Non-pigmented ciliary epithelial cell (primary cell): ENCODE measurements around the gene ERCC6.

Source experiments
- DNase-seq: peaks from one replicate; pipeline ENCODE4 v3.0.0-alpha.2; 2010; ENCODE audit warnings: low read depth

Gene ERCC6

DNA sequence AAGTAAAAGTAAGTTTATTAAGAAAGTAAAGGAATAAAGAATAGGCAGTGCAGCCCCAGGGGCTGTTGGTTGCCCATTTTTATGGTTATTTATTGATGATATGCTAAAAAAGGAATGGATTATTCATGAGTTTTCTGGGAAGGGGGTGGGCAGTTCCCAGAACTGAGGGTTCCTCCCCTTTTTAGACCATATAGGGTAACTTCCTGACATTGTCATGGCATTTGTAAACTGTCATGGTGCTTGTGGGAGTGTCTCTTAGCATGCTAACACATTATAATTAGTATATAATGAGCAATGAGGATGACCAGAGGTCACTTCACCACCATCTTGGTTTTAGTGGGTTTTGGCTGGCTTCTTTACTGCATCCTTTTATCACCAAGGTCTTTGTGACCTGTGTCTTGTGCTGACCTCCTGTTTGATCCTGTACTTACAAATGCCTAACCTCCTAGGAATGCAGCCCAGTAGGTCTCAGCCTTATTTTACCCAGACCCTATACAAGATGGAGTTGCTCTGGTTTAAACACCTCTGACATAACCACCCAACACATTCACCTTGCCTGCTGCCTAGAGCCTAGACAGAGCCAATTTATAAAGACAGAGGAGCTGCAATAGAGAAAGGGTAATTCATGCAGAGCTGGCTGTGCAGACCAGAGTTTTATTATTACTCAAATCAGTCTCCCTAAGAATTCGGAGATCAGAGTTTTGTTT, 10.9 kb upstream of the ERCC6 start:
- no peak for DNase-seq

DNA sequence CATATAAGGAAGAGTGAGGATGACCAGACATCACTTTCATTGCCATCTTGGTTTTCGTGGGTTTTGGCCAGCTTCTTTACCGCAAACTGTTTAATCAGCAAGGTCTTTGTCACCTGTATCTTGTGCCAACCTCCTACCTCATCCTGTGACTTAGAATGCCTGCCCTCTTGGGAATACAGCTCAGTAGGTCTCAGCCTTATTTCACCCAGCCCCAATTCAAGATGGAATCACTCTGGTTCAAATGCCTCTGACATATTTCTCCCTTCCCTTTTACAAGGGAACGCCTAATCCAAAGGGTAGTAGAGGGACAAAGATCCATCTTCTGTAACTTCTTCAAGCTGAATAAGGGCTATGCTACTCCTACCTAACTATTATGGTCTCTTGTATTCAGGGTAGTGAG, 4.7 kb upstream of the ERCC6 start:
- no peak for DNase-seq

DNA sequence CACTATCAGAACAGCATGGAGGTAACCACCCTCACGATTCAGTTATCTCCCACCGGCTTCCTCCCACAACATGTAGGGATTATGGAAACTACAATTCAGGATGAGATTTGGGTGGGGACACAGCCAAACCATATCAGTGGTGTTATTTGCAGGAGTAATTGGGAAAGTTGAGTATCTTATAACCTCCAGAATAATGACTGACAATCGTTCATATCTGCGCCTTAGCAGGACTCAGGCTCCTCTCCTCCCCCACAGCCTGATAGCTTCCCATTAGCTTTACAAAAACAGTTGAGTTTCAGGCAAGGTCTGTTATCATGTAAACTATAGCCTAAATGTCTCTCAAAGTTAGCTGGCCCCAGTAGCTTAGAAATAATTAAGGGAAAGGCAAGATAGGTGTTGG, 3.4 kb upstream of the ERCC6 start:
- DNase-seq = no peak

DNA sequence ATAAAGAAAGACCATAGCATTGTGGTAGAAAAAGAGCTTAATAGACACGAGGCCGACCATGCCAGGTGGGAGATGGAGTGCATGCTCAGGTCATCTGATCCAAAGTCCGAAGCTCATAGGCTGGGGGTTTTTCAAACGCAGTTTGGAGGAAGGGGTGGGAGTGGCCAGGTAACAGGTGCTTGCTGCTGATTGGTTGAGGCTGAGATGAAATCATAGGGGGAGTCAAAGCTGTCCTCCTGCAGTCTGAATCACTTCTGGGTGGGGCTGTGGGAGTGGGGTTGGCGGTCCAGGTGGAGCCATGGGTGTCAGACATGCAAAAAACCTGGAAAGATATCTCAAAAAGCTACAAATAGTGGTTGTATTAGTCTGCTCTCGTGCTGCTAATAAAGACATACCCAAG, 2.8 kb upstream of the ERCC6 start:
- no peak for DNase-seq

DNA sequence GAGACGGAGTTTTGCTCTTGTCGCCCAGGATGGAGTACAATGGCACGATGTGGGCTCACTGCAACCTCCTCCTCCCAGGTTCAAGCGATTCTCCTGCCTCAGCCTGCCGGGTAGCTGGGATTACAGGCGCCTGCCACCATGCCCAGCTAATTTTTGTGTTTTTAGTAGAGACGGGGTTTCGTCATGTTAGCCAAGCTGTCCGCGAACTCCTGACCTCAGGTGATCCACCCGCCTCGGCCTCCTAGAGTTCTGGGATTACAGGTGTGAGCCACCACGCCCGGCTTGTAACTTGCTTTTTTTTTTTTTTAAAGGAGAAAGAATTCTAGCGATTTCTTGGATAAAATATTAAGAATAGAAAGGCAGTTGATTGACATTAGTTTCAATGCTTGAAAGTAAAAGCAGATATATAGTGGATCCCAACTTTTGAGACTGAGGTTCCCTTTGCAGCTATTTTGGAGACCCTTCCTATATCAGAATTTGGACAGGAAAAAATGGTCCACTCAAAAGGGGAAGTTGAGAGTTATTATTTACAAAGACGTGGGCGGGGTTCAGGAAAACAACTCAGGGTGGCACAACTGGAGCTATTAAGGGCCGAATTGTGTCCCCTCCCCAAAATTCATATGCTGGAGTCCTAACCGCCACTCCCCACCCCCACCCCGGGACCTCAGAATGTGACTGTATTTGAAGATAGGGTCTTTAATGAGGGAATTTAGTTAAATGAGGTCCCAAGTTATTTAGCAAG, 1.3 kb upstream of the ERCC6 start:
- no peak for DNase-seq

DNA sequence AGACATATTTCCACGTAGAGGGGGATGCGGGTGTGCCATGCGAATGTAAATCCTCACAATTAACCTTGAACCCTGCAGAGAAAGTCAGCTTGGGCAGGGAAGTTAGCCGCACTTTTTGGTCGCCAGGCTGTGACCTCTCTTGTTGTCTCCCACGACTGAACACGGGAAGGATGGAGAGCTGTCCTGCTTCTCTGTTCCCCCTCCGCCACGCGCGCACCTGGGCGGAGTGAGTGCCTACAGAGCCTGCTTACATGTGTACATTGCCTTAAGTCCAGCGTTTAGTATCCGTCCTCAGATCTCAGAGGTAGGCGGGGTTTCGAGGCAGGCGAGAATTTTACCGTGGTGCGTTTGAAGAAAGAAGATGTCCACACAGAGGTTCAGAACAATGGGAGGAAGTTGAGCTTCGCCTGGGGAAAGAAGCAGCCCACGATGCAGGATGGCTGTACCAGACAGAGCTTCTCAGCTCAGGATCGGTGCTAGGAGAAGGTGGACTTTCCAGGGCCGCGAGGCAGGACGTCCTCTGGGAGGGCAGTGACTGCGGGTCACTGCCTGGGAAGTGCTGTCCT, 482 bp upstream of the ERCC6 start:
- no peak for DNase-seq

DNA sequence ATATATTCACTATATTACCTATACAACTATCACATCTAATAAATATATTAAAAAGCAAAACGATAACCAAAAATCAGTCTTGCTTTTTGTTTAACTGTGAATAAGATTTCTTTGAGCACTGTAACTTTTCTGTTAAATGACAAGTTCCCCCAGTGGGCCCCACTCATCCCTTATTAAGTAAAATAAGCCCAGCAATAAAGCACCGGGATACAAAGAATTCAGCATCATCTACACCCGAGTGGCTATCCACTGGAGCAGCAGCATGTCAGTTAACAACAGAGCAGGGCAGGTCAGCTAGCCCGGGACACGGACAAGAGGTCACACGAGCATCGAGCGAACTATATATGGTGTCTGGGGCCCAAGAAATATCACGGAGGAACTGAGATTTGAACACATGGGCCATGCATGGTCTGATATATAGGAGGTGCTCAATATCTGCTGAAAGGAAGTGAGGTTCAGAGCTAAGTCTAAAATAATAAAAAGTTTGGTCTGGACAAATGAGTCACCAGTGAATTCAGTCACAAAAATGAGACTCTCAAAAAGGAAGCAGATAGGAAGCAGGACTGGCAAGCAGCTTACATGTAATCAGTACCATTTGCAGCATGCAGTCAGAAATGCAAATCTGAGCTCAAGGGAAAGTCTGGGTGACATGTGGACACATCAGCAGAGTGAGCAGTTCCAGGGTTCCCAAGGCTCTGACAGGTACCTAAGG, 4.1 kb downstream of the ERCC6 start:
- DNase-seq = peak; percentile 71

DNA sequence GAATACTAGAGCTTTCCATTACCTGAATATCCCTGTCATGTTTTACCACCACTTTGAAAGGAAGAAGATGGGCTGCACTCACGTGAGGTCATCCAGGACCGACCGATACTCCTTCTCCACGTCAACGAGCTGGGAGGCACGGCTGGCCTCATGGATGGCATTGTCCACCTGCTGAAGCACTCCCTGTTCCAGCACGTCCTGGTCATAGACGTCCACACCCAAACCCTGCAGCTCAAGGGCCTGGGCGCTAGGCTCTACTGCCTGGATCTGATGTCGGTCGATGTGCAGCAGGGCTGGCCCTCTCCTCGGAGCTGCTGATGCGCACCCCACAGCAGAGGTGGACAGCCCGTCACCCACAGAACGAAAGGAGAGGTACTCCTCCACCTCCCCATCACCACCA, 6.5 kb downstream of the ERCC6 start:
- DNase-seq = no peak

DNA sequence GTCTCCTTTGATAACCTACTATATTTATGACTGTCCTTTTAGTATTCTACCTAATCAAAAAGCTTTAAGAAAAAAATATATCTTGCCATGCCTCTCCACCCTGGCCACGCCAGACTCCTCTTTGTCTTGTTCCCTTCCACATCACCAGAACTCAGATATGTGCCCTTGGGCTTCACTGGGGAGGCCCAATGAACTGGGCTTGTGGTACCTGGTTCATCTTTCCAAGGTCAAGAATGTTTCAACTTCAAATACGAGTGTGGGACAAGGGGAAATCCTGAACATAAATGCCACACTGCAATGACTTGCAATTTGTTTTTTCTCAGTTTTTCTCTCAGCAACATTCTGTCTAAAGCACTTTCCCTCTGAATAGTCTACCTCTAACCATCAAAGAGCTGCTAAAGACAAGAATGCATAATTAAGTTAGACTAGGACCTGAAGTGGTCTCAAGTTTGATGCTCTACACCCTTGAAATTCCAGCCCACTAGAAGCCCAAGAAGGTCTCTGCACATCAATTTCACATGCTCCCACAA, 9.9 kb downstream of the ERCC6 start:
- DNase-seq = no peak

DNA sequence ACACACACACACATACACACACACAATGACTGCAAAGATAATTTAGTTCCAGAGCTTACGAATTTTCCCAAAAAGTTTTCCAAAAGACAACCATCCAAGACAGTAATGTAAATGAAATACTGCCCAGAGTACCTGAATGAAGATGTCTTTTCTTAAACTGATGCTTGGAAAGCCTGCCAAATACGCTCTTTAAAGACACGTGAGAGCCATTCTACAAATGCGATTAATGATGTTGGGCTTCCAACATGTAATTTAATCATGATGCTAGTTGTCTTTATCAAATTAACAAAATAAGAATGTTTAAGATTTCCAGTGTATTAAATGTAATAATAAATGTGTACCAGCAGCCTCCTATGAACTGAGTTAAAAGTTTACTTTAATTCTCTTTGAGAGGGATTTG, 11.1 kb downstream of the ERCC6 start:
- DNase-seq = no peak

DNA sequence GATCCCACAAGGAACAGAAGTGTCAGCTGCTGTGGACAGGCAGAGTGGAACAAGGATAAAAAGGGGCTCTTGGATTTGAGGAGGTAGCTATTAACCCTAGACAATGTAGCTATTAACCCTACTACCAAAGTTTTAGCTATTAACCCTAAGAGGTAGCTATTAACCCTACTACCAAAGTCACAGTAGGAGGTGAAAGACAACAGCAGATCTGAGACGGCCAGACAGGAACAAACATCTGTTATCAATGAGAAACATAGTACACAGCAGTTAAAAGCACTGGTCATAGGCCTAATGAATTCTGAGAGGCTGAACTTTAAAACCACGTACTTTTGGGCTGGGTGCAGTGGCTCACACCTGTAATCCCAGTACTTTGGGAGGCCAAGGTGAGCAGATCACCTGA, 11.9 kb downstream of the ERCC6 start:
- no peak for DNase-seq

DNA sequence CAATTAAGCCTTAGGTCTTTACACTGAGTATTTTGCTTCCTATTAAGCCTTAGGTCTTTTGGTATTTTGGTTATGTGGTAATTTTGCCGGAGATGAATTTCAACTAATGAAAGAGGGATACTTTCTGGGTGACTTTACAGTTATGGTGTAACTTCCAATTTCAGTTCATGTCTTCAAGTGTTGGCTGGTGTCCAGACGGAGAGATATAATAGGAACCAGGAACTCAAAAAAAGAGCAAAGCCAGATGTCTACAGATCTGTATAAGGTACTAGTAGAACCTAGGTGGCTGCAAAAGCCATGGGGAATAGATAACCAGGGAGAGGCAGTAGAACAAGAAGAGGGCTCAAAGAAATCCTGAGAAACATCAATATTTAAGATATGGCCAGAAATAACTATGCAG, 12.3 kb downstream of the ERCC6 start:
- DNase-seq = peak; percentile 23

DNA sequence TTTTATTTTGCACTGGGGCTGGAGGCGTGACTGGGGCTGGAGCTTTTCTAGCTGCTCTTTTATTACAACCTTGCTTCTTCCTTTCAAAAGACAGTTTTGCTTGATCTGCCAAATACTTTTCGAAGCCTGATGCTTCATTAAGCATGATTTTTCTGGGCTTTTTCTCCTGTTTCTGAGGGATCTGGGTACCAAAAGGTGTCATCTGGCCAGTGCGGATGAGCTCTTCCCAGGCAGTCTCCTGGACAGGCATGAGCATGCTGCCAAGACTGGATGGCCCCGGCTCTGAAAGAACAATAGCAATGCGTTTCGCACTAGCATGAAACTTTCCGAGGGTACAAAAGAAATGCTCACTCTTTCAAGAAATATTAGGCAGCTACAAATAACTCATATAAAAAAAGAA, 14.4 kb downstream of the ERCC6 start:
- no peak for DNase-seq

DNA sequence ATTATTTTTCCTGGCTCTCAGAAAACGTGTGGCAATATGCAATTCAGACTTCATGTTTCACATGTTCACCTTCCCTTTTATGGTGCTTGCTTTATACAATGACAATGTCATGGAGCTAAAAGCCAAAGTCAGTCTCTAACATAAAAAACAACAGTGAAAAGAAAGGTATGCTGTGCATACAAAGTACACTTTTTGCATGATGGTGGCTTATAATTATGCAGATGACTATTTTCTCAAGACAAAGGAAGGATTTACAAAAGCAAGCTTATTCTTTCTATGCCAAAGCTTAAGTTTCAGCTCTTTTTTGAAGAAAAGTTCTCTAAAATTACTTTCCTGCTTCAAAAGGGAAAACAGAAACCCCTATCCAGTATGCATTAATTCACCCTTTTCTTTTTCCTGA, 15.6 kb downstream of the ERCC6 start:
- DNase-seq = no peak

DNA sequence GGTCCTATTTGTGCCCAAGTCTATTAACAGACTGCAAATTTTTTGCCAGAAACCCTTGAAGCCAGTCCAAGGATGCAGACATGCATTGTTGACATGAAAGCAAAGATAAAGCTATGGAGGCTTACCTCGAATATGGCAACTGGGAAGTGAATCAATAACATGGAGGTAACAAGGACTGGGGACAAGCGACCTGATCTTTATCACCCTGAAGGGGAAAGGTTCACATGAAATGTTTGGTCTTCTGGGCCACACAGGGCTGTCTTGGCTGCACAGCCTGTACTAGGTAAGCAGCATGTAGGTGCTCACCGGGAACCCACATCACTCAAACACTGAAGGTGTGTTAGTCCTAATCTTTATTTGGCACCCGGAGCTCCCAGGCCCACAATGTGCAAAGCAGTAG, 17.9 kb downstream of the ERCC6 start:
- no peak for DNase-seq

DNA sequence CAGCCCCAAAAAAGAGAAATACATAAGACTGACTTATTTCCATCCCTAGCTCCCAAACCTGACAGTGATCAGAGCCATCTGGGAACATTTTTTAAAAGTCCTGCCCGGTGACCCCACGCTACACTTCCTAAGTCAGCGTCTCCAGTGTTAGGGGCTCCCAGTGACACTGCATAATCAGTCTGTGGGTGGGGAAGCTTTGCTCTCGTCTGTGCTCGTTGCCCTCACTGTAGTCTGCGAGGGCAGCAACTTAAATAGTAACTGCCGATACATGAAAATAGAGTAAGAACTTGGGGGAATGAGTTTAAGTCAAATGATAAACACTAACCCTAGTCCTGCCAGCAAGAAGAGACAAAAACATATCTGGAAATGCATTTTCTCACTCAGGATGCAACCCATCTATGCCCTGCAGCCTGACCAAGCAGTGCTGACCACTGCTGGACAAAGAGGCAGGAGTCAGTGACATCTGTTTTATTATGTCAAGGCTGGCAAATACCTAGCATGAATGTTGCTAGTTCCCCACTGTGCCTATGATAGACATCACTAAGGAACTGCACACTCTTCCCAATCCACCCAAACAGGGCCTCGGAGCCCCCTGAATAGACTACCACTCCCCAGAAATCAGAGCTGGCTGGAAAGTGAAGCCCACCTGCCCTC, 18.7 kb downstream of the ERCC6 start:
- no peak for DNase-seq

DNA sequence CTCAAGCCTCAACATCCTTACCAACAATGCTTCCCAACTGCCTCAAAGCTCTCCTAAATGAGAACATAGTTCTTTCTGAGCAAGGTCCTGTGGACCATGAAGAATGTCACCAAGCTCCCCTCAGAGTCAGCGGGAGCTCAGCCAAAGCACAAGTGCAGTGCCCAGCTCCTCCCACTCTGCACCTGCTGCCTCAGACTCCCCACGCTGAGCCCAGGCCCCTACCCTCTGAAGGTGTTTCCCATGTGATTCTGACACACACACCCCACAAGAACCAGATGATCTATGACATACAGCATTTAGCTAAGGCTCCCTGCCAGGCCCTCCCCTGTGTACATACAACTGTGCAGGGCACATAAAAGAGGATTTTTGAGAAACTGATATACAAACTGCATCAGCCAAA, 19.2 kb downstream of the ERCC6 start:
- no peak for DNase-seq

DNA sequence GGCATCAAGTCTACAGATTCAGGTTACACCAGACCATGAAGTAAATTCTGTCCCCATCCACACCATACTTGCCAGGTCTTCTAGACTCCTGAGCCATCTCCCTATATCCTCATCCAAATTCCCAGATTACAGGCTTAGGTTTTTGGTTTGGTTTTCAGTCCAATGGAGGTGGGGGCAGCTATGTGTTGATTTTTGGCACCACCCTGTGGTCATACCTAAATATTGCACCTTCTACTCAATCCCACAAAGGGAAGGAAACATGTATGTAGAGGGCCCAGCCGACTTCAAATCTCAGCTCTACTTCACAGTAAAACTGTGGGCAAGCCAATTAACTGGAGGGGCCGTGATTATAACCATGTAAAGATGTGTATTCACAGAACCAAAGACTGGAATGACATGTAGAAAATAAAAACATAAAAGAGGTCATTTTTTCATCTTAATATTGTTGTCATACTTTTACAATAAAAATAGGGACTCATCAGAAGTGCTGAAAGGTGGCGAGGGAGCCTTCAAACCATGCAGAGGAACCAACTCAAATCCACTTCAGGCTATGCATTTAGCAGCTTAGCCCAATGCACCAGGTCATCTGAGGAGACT, 19.8 kb downstream of the ERCC6 start:
- no peak for DNase-seq

DNA sequence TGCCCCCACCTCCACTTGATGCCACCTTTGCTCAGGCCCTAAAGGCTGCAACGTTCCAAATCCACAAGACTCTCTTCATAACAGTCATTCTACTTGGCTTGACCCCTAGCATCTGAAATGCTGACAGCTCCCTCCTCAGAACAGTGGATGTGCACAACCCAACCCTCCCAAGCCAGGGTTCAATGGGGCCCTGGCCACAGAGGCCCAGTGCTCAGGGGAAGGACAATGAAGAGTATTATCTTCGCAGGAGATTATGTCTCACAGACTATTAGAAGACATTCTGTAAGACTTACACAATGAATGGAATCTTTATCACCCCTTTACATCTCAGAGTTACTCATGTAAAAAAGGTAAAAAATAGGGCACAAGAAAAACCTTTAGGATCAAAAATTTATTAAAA, 20.4 kb downstream of the ERCC6 start:
- DNase-seq = no peak

DNA sequence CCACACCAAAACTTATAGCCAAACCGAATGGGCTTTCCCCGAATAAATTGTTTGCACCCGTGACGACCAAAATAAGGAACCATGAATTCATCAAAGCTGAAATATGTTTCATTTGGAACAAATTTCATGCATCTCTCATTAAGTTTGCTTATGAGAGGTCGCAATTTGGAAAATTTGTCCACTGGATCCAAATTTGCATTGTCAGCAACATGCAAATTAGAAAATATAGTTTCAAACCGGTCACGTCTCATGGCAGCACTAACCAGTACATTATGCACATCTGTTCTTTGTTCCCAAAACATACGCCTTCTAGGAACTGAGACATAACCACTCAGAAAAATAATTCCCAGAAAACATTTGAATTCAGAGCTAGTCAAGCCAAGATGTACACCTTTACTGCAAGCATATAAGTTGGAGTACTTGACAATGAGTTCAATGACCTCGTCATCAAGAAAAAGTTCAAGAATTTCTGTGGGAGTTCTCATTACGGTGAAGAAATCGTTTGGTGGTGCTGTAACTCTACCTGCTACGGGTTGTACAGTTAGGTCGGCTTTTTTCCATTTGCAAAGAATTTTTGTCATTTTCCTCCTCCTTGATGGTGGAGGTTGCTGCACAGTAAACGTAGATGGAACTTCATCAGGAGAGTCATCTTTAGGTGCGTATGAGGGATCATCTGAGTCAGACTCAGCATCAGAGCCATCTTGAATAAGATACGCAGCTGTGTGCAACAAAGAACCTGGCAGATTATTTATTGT, 22.5 kb downstream of the ERCC6 start:
- DNase-seq = no peak
